ENCODE results near the gene HDAC1.
A peak's percentile ranks its signal among the peaks of the same experiment; 100 is the strongest.

- TF ChIP-seq CTCF (IDR thresholded peaks at IDR 0.05; ENCODE audit: control extremely low read depth in 1 of 3, insufficient read depth in 1 of 3, low read depth in 1 of 3, low read length in 3 of 3), result peak; percentile 29 to 62 (median 47); a peak in 3 of 4 replicates
- TF ChIP-seq EZH2 (IDR thresholded peaks at IDR 0.05; ENCODE audit: low read depth, low read length, severe bottlenecking), result no peak
- no peak for TF ChIP-seq SRF (IDR thresholded peaks at IDR 0.05; ENCODE audit: low read depth, low read length)
- TF ChIP-seq EP300 (IDR thresholded peaks at IDR 0.05; ENCODE audit: borderline replicate concordance in 1 of 2, low read depth in 2 of 2, low read length in 2 of 2), result no peak
- no peak for TF ChIP-seq SAP30 (IDR thresholded peaks at IDR 0.05; ENCODE audit: insufficient read depth, insufficient replicate concordance, low read length)
- no peak for TF ChIP-seq GABPA (IDR thresholded peaks at IDR 0.05; ENCODE audit: borderline replicate concordance, insufficient read depth, low read length)
- TF ChIP-seq USF2 (IDR thresholded peaks at IDR 0.05; ENCODE audit: low read length), result no peak
- TF ChIP-seq ATF3 (IDR thresholded peaks at IDR 0.05; ENCODE audit: insufficient read depth, low read depth, low read length), result no peak
- no peak for TF ChIP-seq CEBPB (IDR thresholded peaks at IDR 0.05; ENCODE audit: low read depth, low read length)
- no peak for TF ChIP-seq CREB1 (IDR thresholded peaks at IDR 0.05)
- TF ChIP-seq POLR2AphosphoS5 (IDR thresholded peaks at IDR 0.05; ENCODE audit: low read depth, low read length), result no peak
- peak; percentile 27; the same call in 1 of the 2 replicates for TF ChIP-seq MAX (IDR thresholded peaks at IDR 0.05)
- no peak for TF ChIP-seq SP1 (IDR thresholded peaks at IDR 0.05; ENCODE audit: low read depth, low read length)
- TF ChIP-seq JUN (IDR thresholded peaks at IDR 0.05; ENCODE audit: low read depth, low read length), result no peak
These were observed 43.1 kb downstream of the HDAC1 start for GRCh38 chr1:32334864-32335534.
